T47D (cell line): ENCODE results near the gene CDK4.

Experiments
- DNase-seq, 2 experiments: peaks; one replicate each; pipeline versions ENCODE4 v3.0.0 to v3.0.0-alpha.2; 2011 to 2012; ENCODE audit warnings: low read depth in 1 of 2, low spot score in 1 of 2
- JUND ChIP-seq: IDR thresholded peaks from 2 replicates; pipeline ENCODE4 v1.6.1; 2012; ENCODE audit warnings: low read depth
- in situ Hi-C: cut with HindIII; loops from 2 replicates; pipeline ENCODE4 v1.10.0; 2016; ENCODE audit warnings: low sequenced_read_pairs, low pct_unique_long_range_greater_than_20kb

Gene CDK4

DNA sequence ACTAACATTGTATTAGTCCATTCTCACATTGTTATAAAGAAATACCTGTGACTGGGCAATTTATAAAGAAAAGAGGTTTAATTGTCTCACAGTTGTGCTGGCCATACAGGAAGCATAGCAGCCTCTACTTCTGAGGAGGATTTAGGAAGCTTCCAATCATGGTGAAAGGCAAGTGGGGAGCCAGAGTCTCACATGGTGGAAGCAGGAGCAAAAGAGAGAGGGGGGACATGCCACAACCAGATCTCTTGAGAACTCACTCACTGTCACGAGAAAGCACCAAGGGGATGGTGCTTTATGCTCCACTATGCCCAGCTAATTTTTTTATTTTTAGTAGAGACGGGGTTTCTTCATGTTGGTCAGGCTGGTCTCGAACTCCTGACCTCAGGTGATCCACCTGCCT, 44.9 kb downstream of the CDK4 start:
- no peak for DNase-seq
- no peak for TF ChIP-seq JUND
- in situ Hi-C loops = no loop called here

GRCh38 chr12:57700317-57700716, 51.8 kb downstream of the CDK4 start:
- no peak for TF ChIP-seq JUND
- in situ Hi-C loops = no loop called here
- no peak for DNase-seq

DNA sequence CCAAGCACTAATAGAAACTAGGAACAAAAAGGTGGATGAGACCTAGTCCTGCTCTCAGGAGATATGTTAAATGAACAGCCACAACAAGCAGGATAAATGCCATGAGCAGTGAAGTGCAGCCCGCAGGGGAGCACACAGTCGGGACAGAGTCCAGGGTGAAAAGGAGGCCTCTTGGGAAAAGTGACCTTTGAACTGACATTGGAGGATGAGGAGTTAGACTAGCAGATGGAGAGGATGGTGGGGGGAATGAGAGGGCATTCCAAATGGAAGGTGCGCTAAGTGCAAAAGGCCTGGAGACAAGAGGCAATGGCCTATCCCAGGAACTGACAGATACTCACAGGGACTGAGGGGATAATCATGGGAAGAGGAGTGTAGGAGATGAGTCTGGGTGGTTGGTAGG, 53.7 kb downstream of the CDK4 start:
- in situ Hi-C loops = no loop called here
- no peak for TF ChIP-seq JUND
- DNase-seq = no peak
